HepG2 (cell line): ENCODE results near the gene ART5. TPM values are rescaled to one million over a fixed set of nuclear protein-coding genes. Genes with fewer than 3 reads are reported as not detected.

ENCODE experiments used
- ATF3 ChIP-seq: sonication (generic); formaldehyde crosslinking; IDR thresholded peaks from 2 replicates; pipeline ENCODE4 v1.4.0; 2020; ENCODE audit warnings: missing genetic modification reagents
- ATM ChIP-seq: fragments of 450-650 bp; IDR thresholded peaks from 2 replicates; pipeline ENCODE4 v1.7.1; 2017; ENCODE audit warnings: mild to moderate bottlenecking, borderline replicate concordance
- CBX1 ChIP-seq: IDR thresholded peaks from one replicate; pipeline ENCODE4 v1.6.1; 2016; ENCODE audit warnings: antibody characterized with exemption, low read depth
- CHD4 ChIP-seq: fragments of 200-600 bp; sonication (generic); IDR thresholded peaks from 2 replicates; pipeline ENCODE4 v1.7.0; 2017; ENCODE audit warnings: mild to moderate bottlenecking, low read length, borderline replicate concordance
- DNMT3B ChIP-seq: conservative IDR thresholded peaks from 2 replicates; pipeline ENCODE4 v1.6.1; 2016; ENCODE audit warnings: missing biosample characterization, control low read depth
- ISX ChIP-seq: sonication (generic); formaldehyde crosslinking; conservative IDR thresholded peaks from 2 replicates; pipeline ENCODE4 v1.5.0; 2020; ENCODE audit warnings: missing genetic modification reagents
- KDM2A ChIP-seq: sonication (generic); formaldehyde crosslinking; IDR thresholded peaks from 2 replicates; pipeline ENCODE4 v1.4.0; 2020; ENCODE audit warnings: low read depth, missing genetic modification reagents, borderline replicate concordance
- KDM5B ChIP-seq: sonication (generic); formaldehyde crosslinking; IDR thresholded peaks from 2 replicates; pipeline ENCODE4 v1.4.0; 2020; ENCODE audit warnings: missing genetic modification reagents, mild to moderate bottlenecking, borderline replicate concordance
- KLF9 ChIP-seq: IDR thresholded peaks from 2 replicates; pipeline ENCODE4 v1.6.1; 2016; ENCODE audit warnings: low read depth
- KMT2A ChIP-seq: sonication (generic); formaldehyde crosslinking; IDR thresholded peaks from 2 replicates; pipeline ENCODE4 v1.4.0; 2020; ENCODE audit warnings: missing genetic modification reagents
- MATR3 ChIP-seq: sonication (generic); formaldehyde crosslinking; IDR thresholded peaks from 2 replicates; pipeline ENCODE4 v1.4.0; 2020; ENCODE audit warnings: missing genetic modification reagents
- POLR2AphosphoS5 ChIP-seq: IDR thresholded peaks from 2 replicates; pipeline ENCODE4 v1.6.1; 2012; ENCODE audit warnings: low read depth, low read length
- XBP1 ChIP-seq: sonication (generic); formaldehyde crosslinking; IDR thresholded peaks from 2 replicates; pipeline ENCODE4 v1.5.0; 2020; ENCODE audit warnings: missing genetic modification reagents
- XRCC5 ChIP-seq: fragments of 200-400 bp; formaldehyde crosslinking; optimal IDR thresholded peaks from 2 replicates; pipeline ENCODE3; 2017; ENCODE audit warnings: mild to moderate bottlenecking, low read length
- ZBTB4 ChIP-seq: sonication (generic); formaldehyde crosslinking; IDR thresholded peaks from 2 replicates; pipeline ENCODE4 v1.4.0; 2020; ENCODE audit warnings: missing genetic modification reagents, mild to moderate bottlenecking, borderline replicate concordance
- ZFP91 ChIP-seq: sonication (generic); formaldehyde crosslinking; IDR thresholded peaks from 2 replicates; pipeline ENCODE4 v1.9.0; 2022; ENCODE audit warnings: missing genetic modification reagents, mild to moderate bottlenecking, borderline replicate concordance
- ZNF501 ChIP-seq: sonication (generic); formaldehyde crosslinking; IDR thresholded peaks from 2 replicates; pipeline ENCODE4 v1.5.1; 2020; ENCODE audit warnings: mild to moderate bottlenecking, moderate library complexity, missing genetic modification reagents
- ZNF569 ChIP-seq: sonication (generic); formaldehyde crosslinking; IDR thresholded peaks from 2 replicates; pipeline ENCODE4 v1.5.0; 2020; ENCODE audit warnings: mild to moderate bottlenecking, missing genetic modification reagents, moderate library complexity, borderline replicate concordance
- ZNF674 ChIP-seq: sonication (generic); formaldehyde crosslinking; IDR thresholded peaks from 2 replicates; pipeline ENCODE4 v1.5.0; 2020; ENCODE audit warnings: low read depth, mild to moderate bottlenecking, missing genetic modification reagents
- ZNF761 ChIP-seq: sonication (generic); formaldehyde crosslinking; conservative IDR thresholded peaks from 2 replicates; pipeline ENCODE4 v1.4.0; 2020; ENCODE audit warnings: mild to moderate bottlenecking, missing genetic modification reagents
- ZZZ3 ChIP-seq: sonication (generic); formaldehyde crosslinking; IDR thresholded peaks from 2 replicates; pipeline ENCODE4 v1.4.0; 2020; ENCODE audit warnings: missing genetic modification reagents, mild to moderate bottlenecking, borderline replicate concordance
- polyA plus RNA-seq, 8 experiments: library from polyadenylated mRNA; depleted of rRNA in 3 of 8; stranded (reverse) in 7 of 8; unstranded in 1 of 8; fragments of >200 nt; fragmentation: Illumina TruSeq in 4 of 8; extraction: Trizol in 4 of 8; gene quantifications; 2 replicates each; pipeline versions ENCODE4 v1.2.1 to v1.2.3, GENCODE V29; 2011 to 2016; ENCODE audit warnings: low read depth in 4 of 8, missing spikeins in 1 of 8, mixed read lengths in 1 of 8; ENCODE audit not compliant: insufficient read depth in 1 of 8
- total RNA-seq, 5 experiments: library from RNA; depleted of rRNA; stranded (reverse); fragments of >200 nt; fragmentation: Illumina TruSeq; extraction: Trizol; gene quantifications; 2 replicates each; pipeline ENCODE4 v1.2.3, GENCODE V29; 2016; ENCODE audit warnings: low read depth in 1 of 5
- TF ChIP-seq, protein P1 (sequence below): sonication (generic); formaldehyde crosslinking; IDR thresholded peaks from 2 replicates; pipeline ENCODE4 v1.4.0; 2020; ENCODE audit warnings: missing genetic modification reagents, mild to moderate bottlenecking, borderline replicate concordance

The ART5 gene
- total and polyA plus RNA-seq, 2 of the 13 experiments (the other 11 are each of a cell fraction or from before 2014, with no cell fraction given), result 0.55 to 0.93 TPM

GRCh38 chr11:3642071-3642951 is 519 bp upstream of the ART5 start (continued):
- TF ChIP-seq, protein P1, sequence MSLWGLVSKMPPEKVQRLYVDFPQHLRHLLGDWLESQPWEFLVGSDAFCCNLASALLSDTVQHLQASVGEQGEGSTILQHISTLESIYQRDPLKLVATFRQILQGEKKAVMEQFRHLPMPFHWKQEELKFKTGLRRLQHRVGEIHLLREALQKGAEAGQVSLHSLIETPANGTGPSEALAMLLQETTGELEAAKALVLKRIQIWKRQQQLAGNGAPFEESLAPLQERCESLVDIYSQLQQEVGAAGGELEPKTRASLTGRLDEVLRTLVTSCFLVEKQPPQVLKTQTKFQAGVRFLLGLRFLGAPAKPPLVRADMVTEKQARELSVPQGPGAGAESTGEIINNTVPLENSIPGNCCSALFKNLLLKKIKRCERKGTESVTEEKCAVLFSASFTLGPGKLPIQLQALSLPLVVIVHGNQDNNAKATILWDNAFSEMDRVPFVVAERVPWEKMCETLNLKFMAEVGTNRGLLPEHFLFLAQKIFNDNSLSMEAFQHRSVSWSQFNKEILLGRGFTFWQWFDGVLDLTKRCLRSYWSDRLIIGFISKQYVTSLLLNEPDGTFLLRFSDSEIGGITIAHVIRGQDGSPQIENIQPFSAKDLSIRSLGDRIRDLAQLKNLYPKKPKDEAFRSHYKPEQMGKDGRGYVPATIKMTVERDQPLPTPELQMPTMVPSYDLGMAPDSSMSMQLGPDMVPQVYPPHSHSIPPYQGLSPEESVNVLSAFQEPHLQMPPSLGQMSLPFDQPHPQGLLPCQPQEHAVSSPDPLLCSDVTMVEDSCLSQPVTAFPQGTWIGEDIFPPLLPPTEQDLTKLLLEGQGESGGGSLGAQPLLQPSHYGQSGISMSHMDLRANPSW (CRISPR knock-in tag), result no peak; the same call in 1 of the 2 replicates
- TF ChIP-seq XBP1 (CRISPR knock-in tag) (no peak), DNMT3B (CRISPR knock-in tag) (no peak), CHD4 (no peak), POLR2AphosphoS5 (no peak), ISX (CRISPR knock-in tag) (no peak), ZNF501 (no peak), ATM (no peak), ZFP91 (CRISPR knock-in tag) (peak; percentile 59; the same call in 1 of the 2 replicates), KDM2A (CRISPR knock-in tag) (peak; percentile 69; the same call in 1 of the 2 replicates), MATR3 (CRISPR knock-in tag) (no peak), ATF3 (CRISPR knock-in tag) (no peak), ZBTB4 (no peak), ZNF674 (CRISPR knock-in tag) (no peak), XRCC5 (peak; percentile 8), ZZZ3 (CRISPR knock-in tag) (no peak), KLF9 (CRISPR knock-in tag) (no peak), CBX1 (no peak), ZNF569 (CRISPR knock-in tag) (no peak), KDM5B (no peak), ZNF761 (CRISPR knock-in tag) (0 out of 2 replicates have a peak, but pooled peaks have one; percentile 31), KMT2A (CRISPR knock-in tag) (no peak)
